A549 (cell line): Measurements from ENCODE around the gene QRFPR. TPM values are rescaled to one million over a fixed set of nuclear protein-coding genes. Genes with fewer than 3 reads are reported as not detected.
A peak's percentile ranks its signal among the peaks of the same experiment; 100 is the strongest.

Experiments
- ATAC-seq, 2 experiments: fragments of 200-7000 bp in 1 of 2; fragments of >200 bp in 1 of 2; cut with Nextera tagmentation in 1 of 2; cut with Tn5 transposase in 1 of 2; 3 replicates each; pipeline versions ENCODE4 v1.8.0 to v1.9.1; 2018 to 2020; ENCODE audit warnings: mild to moderate bottlenecking in 1 of 2, moderate library complexity in 1 of 2
- CTCF ChIA-PET: fragments of 300-600 bp; sonication (Branson Sonifier 250); formaldehyde crosslinking; extraction: SDS; loops from one replicate; lab custom pipeline; 2021; ENCODE audit warnings: antibody characterized with exemption, inconsistent platforms; lab: Yijun Ruan, JAX
- POLR2A ChIA-PET: fragments of 350-600 bp; formaldehyde crosslinking; extraction: SDS; loops from one replicate; lab custom pipeline; 2021; ENCODE audit warnings: antibody characterized with exemption, inconsistent platforms; lab: Yijun Ruan, JAX
- DNase-seq, 2 experiments: peaks; one replicate each; pipeline versions ENCODE4 v3.0.0 to v3.0.0-alpha.2; 2011 to 2016; ENCODE audit warnings: low read depth in 1 of 2, low spot score in 1 of 2
- FAIRE-seq: peaks from 2 replicates; lab custom pipeline; 2011; peaks lifted over from hg19 to GRCh38; lab: Jason Lieb, UNC
- H3K27ac ChIP-seq, 2 experiments: fragments of >200 bp; sonication (Bioruptor Twin); formaldehyde crosslinking; 3 replicates each; pipeline ENCODE4 v1.5.1; 2016 to 2017
- H3K4me1 ChIP-seq: fragments of >200 bp; sonication (Bioruptor Twin); formaldehyde crosslinking; 3 replicates; pipeline ENCODE4 v1.6.1; 2016
- H3K4me2 ChIP-seq: fragments of >200 bp; sonication (Bioruptor Twin); formaldehyde crosslinking; 3 replicates; pipeline ENCODE4 v1.6.1; 2016
- H3K4me3 ChIP-seq: fragments of >200 bp; sonication (Bioruptor Twin); formaldehyde crosslinking; 3 replicates; pipeline ENCODE4 v1.5.1; 2016
- H3K9me3 ChIP-seq: fragments of >200 bp; sonication (Bioruptor Twin); formaldehyde crosslinking; 3 replicates; pipeline ENCODE4 v1.6.1; 2016
- CEBPB ChIP-seq, 2 experiments: fragments of >200 bp in 1 of 2; sonication (Bioruptor Twin) in 1 of 2; formaldehyde crosslinking in 1 of 2; IDR thresholded peaks; 2 replicates each; pipeline ENCODE4 v1.6.1; 2012 to 2016
- CHD2 ChIP-seq: fragments of 150-350 bp; IDR thresholded peaks from 2 replicates; pipeline ENCODE4 v1.6.1; 2014; ENCODE audit warnings: low read length; ENCODE audit not compliant: partially characterized antibody
- CHD4 ChIP-seq: fragments of 200-600 bp; sonication (generic); IDR thresholded peaks from 2 replicates; pipeline ENCODE4 v1.6.1; 2016; ENCODE audit warnings: antibody characterized with exemption, mild to moderate bottlenecking, borderline replicate concordance
- CTCF ChIP-seq: fragments of >200 bp; sonication (Bioruptor Twin); formaldehyde crosslinking; IDR thresholded peaks from 3 replicates; pipeline ENCODE4 v1.5.1; 2016
- EHF ChIP-seq: fragments of 250-450 bp; sonication (Bioruptor Pico); IDR thresholded peaks from 2 replicates; pipeline ENCODE4 v1.5.0; 2020; ENCODE audit warnings: mild to moderate bottlenecking
- EHMT2 ChIP-seq: fragments of 200-600 bp; sonication (generic); IDR thresholded peaks from 2 replicates; pipeline ENCODE4 v1.6.1; 2016; ENCODE audit warnings: antibody characterized with exemption, low read depth, mild to moderate bottlenecking, moderate library complexity
- EP300 ChIP-seq, 2 experiments: fragments of >200 bp; sonication (Bioruptor Twin); formaldehyde crosslinking; IDR thresholded peaks; 2 replicates in 1 of 2; 3 replicates in 1 of 2; pipeline ENCODE4 v1.6.1; 2016 to 2017
- ESRRA ChIP-seq: fragments of 150-350 bp; IDR thresholded peaks from 2 replicates; pipeline ENCODE4 v1.6.1; 2014; ENCODE audit warnings: mild to moderate bottlenecking, low read length, borderline replicate concordance
- FOSL2 ChIP-seq, 2 experiments: fragments of 450-650 bp in 1 of 2; fragments of >200 bp in 1 of 2; sonication (Bioruptor Twin) in 1 of 2; formaldehyde crosslinking; IDR thresholded peaks; 2 replicates each; pipeline versions ENCODE4 v1.5.0 to v1.6.1; 2016 to 2020; ENCODE audit warnings: mild to moderate bottlenecking in 1 of 2, moderate library complexity in 1 of 2
- GATA3 ChIP-seq: IDR thresholded peaks from 2 replicates; pipeline ENCODE4 v1.6.1; 2012; ENCODE audit warnings: borderline replicate concordance
- HES2 ChIP-seq: fragments of >200 bp; sonication (Bioruptor Twin); formaldehyde crosslinking; IDR thresholded peaks from 2 replicates; pipeline ENCODE4 v1.6.1; 2016
- HEYL ChIP-seq: fragments of 250-450 bp; sonication (Bioruptor Pico); IDR thresholded peaks from 2 replicates; pipeline ENCODE4 v1.8.0; 2021; ENCODE audit warnings: mild to moderate bottlenecking, moderate library complexity
- HMGXB4 ChIP-seq: fragments of 250-450 bp; sonication (Bioruptor Pico); IDR thresholded peaks from 2 replicates; pipeline ENCODE4 v1.5.0; 2021; ENCODE audit warnings: mild to moderate bottlenecking, moderate library complexity, borderline replicate concordance
- HOXB13 ChIP-seq: fragments of 250-450 bp; sonication (Bioruptor Pico); IDR thresholded peaks from 2 replicates; pipeline ENCODE4 v1.5.0; 2020; ENCODE audit warnings: low read depth, mild to moderate bottlenecking, moderate library complexity
- HOXB5 ChIP-seq: fragments of 250-450 bp; sonication (Bioruptor Pico); IDR thresholded peaks from 2 replicates; pipeline ENCODE4 v1.5.0; 2020; ENCODE audit warnings: mild to moderate bottlenecking, moderate library complexity
- KDM1A ChIP-seq: fragments of 200-600 bp; sonication (generic); IDR thresholded peaks from 2 replicates; pipeline ENCODE4 v1.6.1; 2016; ENCODE audit warnings: low read depth, mild to moderate bottlenecking
- MAFK ChIP-seq: fragments of 450-650 bp; IDR thresholded peaks from 2 replicates; pipeline ENCODE4 v1.6.1; 2014; ENCODE audit not compliant: partially characterized antibody
- NFE2L2 ChIP-seq: fragments of 150-350 bp; conservative IDR thresholded peaks from 2 replicates; pipeline ENCODE4 v1.6.1; 2014; ENCODE audit warnings: low read length
- NPAS2 ChIP-seq: fragments of 250-450 bp; sonication (Bioruptor Pico); IDR thresholded peaks from 2 replicates; pipeline ENCODE4 v1.8.0; 2022; ENCODE audit warnings: mild to moderate bottlenecking, moderate library complexity, borderline replicate concordance
- PBX3 ChIP-seq: IDR thresholded peaks from 2 replicates; pipeline ENCODE4 v1.6.1; 2012
- RNF2 ChIP-seq: fragments of 200-600 bp; sonication (generic); IDR thresholded peaks from 2 replicates; pipeline ENCODE4 v1.6.1; 2016; ENCODE audit warnings: low read depth, mild to moderate bottlenecking, antibody characterized with exemption, moderate library complexity, borderline replicate concordance
- SMC3 ChIP-seq: fragments of >200 bp; sonication (Bioruptor Twin); formaldehyde crosslinking; IDR thresholded peaks from 3 replicates; pipeline ENCODE4 v1.6.1; 2018; ENCODE audit warnings: inconsistent platforms
- TP53 ChIP-seq: fragments of 250-450 bp; sonication (Bioruptor Pico); IDR thresholded peaks from 2 replicates; pipeline ENCODE4 v1.5.0; 2021; ENCODE audit warnings: mild to moderate bottlenecking, moderate library complexity
- ZNF302 ChIP-seq: fragments of 250-450 bp; sonication (Bioruptor Pico); IDR thresholded peaks from 2 replicates; pipeline ENCODE4 v1.9.0; 2021; ENCODE audit warnings: inconsistent platforms, mild to moderate bottlenecking, moderate library complexity
- ZSCAN20 ChIP-seq: fragments of 250-450 bp; sonication (Bioruptor Pico); IDR thresholded peaks from 2 replicates; pipeline ENCODE4 v1.8.0; 2022; ENCODE audit warnings: mild to moderate bottlenecking, moderate library complexity
- WGBS: methylation state at CpG from one replicate; pipeline ENCODE4 v1.1.6; 2017; ENCODE audit errors: missing lambda C conversion rate; 5-methylcytosine and 5-hydroxymethylcytosine counted together
- polyA plus RNA-seq, 4 experiments: library from polyadenylated mRNA; depleted of rRNA in 3 of 4; stranded (reverse); fragments of >200 nt; fragmentation: RNase III in 1 of 4; extraction: RNeasy Plus Mini Kit Qiagen cat#74134 plus additional on column Dnase treatment in 1 of 4; gene quantifications; 2 replicates in 3 of 4; 3 replicates in 1 of 4; pipeline ENCODE4 v1.2.3, GENCODE V29; 2011 to 2017
- TF ChIP-seq, protein P1 (sequence below): IDR thresholded peaks from 2 replicates; pipeline ENCODE4 v1.6.1; 2012

QRFPR gene
- polyA plus RNA-seq, 2 of the 4 experiments (the other 2 are of a cell fraction): not detected

GRCh38 chr4:121370729-121371325 is 10.0 kb downstream of the QRFPR start (continued):
- peak; percentile 56 for TF ChIP-seq CTCF
- no peak for TF ChIP-seq EHF (CRISPR knock-in tag)
- TF ChIP-seq HOXB5 (CRISPR knock-in tag): no peak

- ChIA-PET CTCF (interaction anchor here (1.4 kb wide), 1 partner anchor 10 kb away, joined by 9 read pairs; no protein-coding TSS in a partner anchor), POLR2A (no interaction called here)
- H3K9me3 ChIP-seq: no peaks in the 10 kb centered on the region
- no peak for FAIRE-seq
- no peak for DNase-seq
- no peak overlapping the region for H3K27ac ChIP-seq
- ATAC-seq: no peak
- 24% methylated on average over 1 of the region's 1 CpG for WGBS
- no peaks in the 10 kb centered on the region for H3K4me1 ChIP-seq
- no peak overlapping the region for H3K4me3 ChIP-seq
- H3K4me2 ChIP-seq: no peak overlapping the region
- TF ChIP-seq, protein P1, sequence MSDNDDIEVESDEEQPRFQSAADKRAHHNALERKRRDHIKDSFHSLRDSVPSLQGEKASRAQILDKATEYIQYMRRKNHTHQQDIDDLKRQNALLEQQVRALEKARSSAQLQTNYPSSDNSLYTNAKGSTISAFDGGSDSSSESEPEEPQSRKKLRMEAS: no peak
- TF ChIP-seq EHF (CRISPR knock-in tag): no peak
- TF ChIP-seq CHD4: no peak
- TF ChIP-seq FOSL2 (IDR thresholded peaks at IDR 0.05): no peak
- TF ChIP-seq FOSL2 (CRISPR knock-in tag; IDR thresholded peaks at IDR 0.05): no peak
- no peak for TF ChIP-seq TP53
- no peak for TF ChIP-seq HMGXB4
- no peak for TF ChIP-seq SMC3
- no peak for TF ChIP-seq EHMT2
- TF ChIP-seq GATA3: no peak
These were observed 20.3 kb downstream of the QRFPR start for GRCh38 chr4:121360495-121360894.

GRCh38 chr4:121358473-121358872 is 22.3 kb downstream of the QRFPR start:
- no peak for FAIRE-seq

DNA sequence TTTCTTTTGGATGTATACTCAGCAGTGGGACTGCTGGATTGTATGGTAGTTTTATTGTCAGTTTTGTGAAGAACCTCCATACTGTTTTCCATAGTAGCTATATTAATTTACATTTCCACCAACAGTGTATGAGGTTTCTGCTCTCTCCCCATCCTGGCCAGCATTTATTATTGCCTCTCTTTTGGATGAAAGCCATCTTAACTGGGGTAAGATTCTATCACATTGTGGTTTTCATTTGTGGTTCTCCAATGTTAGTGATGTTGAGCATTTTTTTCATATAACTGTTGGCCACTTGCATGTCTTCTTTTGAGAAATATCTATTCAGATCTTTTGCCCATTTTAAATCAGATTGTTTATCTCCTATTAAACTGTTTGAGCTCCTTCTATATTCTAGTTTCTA is 27.6 kb downstream of the QRFPR start:
- no peak overlapping the region for H3K4me2 ChIP-seq
- DNase-seq (no peak), FAIRE-seq (no peak), ATAC-seq (no peak)
- H3K9me3 ChIP-seq: 0 out of 3 replicates have a peak, but pooled peaks cover 4% of the 10 kb centered on the region
- H3K4me3 ChIP-seq: no peak overlapping the region
- TF ChIP-seq NPAS2: no peak
- TF ChIP-seq CHD2: no peak
- no peak for TF ChIP-seq HMGXB4
- TF ChIP-seq HEYL (CRISPR knock-in tag): no peak
- TF ChIP-seq NFE2L2: no peak
- TF ChIP-seq SMC3: no peak
- no peak for TF ChIP-seq HES2
- no peak for TF ChIP-seq RNF2
- no peak for TF ChIP-seq HOXB13 (CRISPR knock-in tag)
- no peak for TF ChIP-seq MAFK
- no peak for TF ChIP-seq ZNF302 (CRISPR knock-in tag)
- no peak for TF ChIP-seq KDM1A
- TF ChIP-seq CHD4: no peak
- TF ChIP-seq PBX3: no peak
- no peak for TF ChIP-seq EP300 (IDR thresholded peaks at IDR 0.05)
- no peak for TF ChIP-seq ZSCAN20 (CRISPR knock-in tag)
- ChIA-PET CTCF (no interaction called here), POLR2A (no interaction called here)
- H3K27ac ChIP-seq: no peak overlapping the region
- H3K4me1 ChIP-seq: no peaks in the 10 kb centered on the region

More at GRCh38 chr4:121358473-121358872, 22.3 kb downstream of the QRFPR start:
- CTCF ChIA-PET: no interaction called here
- Histone ChIP-seq H3K4me3 (no peak overlapping the region), H3K27ac (no peak overlapping the region; a peak in 1 of 6 replicates), H3K9me3 (0 out of 3 replicates have a peak, but pooled peaks cover 4% of the 10 kb centered on the region), H3K4me2 (peak overlapping the region; percentile 23; the same call in 2 of the 3 replicates), H3K4me1 (no peaks in the 10 kb centered on the region)
- DNase-seq (no peak), ATAC-seq (no peak)
- TF ChIP-seq ESRRA (no peak), CEBPB (IDR thresholded peaks at IDR 0.05) (0 out of 4 replicates have a peak, but pooled peaks of 1 of the 2 experiments have one; percentile 6), FOSL2 (IDR thresholded peaks at IDR 0.05) (0 out of 2 replicates have a peak, but pooled peaks have one; percentile 30), FOSL2 (CRISPR knock-in tag; IDR thresholded peaks at IDR 0.05) (peak; percentile 53)
- POLR2A ChIA-PET: no interaction called here
